ENCODE data around the gene IFTAP. TPM values are rescaled to one million over a fixed set of nuclear protein-coding genes. Genes with fewer than 3 reads are reported as not detected.

IFTAP gene
- total RNA-seq, 1 donor from 2014 or later = 30.9 TPM

DNA sequence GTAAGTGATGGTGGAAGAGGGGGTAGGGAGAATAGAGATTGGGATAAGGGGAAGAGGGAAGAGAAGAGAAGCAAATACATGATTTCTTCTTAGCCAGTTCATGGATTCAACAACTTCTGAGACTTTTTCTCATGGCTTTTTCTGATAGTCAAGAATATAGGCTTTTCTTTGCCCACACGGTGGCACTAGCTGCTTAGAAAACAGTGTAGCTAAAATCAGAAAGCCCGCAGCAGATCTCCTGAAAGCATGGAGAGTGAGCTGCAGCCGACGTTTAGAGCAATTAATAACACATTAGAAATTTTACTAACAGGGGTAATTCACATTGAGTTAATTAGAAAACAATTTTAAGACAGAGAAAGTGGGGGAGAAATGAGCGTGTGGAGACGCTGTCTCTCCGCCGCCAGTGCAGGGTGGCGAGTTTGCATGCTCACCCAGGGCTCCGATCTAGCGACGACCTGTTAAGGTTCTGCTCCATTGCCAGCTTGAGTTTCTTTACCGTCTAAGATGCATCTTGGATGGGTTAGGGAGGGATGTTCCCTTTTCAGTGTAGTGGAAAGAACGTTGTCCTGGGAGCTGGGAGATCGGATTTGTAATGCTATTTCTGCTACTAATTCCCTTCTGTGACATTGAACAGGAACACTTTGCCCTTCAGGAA, 29.8 kb upstream of the IFTAP start:
- H3K36me3 ChIP-seq (ENCODE audit: control insufficient read depth, insufficient read depth, low read length) = no peaks in the 10 kb centered on the region
- no peak for DNase-seq (ENCODE audit: low read depth)
- no peak overlapping the region for H3K4me3 ChIP-seq (ENCODE audit: low read depth, low read length)
- peaks cover 5% of the 10 kb centered on the region for H3K27me3 ChIP-seq (ENCODE audit: control insufficient read depth, insufficient read depth, low read length)
- TF ChIP-seq, protein P1, sequence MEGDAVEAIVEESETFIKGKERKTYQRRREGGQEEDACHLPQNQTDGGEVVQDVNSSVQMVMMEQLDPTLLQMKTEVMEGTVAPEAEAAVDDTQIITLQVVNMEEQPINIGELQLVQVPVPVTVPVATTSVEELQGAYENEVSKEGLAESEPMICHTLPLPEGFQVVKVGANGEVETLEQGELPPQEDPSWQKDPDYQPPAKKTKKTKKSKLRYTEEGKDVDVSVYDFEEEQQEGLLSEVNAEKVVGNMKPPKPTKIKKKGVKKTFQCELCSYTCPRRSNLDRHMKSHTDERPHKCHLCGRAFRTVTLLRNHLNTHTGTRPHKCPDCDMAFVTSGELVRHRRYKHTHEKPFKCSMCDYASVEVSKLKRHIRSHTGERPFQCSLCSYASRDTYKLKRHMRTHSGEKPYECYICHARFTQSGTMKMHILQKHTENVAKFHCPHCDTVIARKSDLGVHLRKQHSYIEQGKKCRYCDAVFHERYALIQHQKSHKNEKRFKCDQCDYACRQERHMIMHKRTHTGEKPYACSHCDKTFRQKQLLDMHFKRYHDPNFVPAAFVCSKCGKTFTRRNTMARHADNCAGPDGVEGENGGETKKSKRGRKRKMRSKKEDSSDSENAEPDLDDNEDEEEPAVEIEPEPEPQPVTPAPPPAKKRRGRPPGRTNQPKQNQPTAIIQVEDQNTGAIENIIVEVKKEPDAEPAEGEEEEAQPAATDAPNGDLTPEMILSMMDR (IDR thresholded peaks at IDR 0.05; ENCODE audit: insufficient read depth, low read length, poor library complexity, severe bottlenecking) = peak; percentile 69

GRCh38 chr11:36565031-36565610, 29.2 kb upstream of the IFTAP start:
- H3K27me3 ChIP-seq (ENCODE audit: control insufficient read depth, insufficient read depth, low read length) = peaks cover 5% of the 10 kb centered on the region
- H3K4me3 ChIP-seq (ENCODE audit: low read depth, low read length) = no peak overlapping the region
- TF ChIP-seq, protein P1 (IDR thresholded peaks at IDR 0.05; ENCODE audit: insufficient read depth, low read length, poor library complexity, severe bottlenecking) = no peak
- no peaks in the 10 kb centered on the region for H3K36me3 ChIP-seq (ENCODE audit: control insufficient read depth, insufficient read depth, low read length)
- DNase-seq (ENCODE audit: low read depth) = no peak

DNA sequence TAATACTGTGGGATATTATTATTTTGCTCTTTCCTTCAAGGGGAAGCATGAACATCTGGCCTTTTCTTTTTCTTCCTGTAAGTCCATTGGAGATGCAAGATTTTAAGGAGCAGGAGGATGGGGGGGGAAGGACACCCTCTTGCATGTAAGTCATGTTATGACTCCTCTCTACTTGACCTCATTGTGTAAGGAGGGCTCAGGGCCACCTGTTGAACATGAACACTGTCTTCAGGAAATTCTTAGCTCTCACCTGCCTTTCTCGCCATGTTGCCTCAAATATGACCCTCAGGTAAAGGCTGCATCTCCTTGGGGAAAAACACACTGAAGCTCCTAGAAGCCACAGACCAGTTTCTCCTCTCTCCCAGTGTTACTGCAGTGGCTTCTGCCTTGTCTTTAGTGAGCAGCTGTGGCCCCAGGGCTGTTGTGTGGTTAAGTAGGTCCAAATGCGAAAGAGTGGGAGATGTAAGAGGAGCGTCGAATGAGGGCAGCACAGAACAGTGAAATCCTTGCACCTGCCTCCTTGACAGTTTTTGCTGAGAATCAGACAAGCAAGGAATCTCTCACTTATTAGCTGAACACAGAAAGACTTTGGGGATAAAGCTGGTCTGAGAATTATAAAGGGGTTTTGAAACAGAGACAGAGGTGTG, 27.8 kb upstream of the IFTAP start:
- no peak overlapping the region for H3K4me3 ChIP-seq (ENCODE audit: low read depth, low read length)
- peaks cover 5% of the 10 kb centered on the region for H3K27me3 ChIP-seq (ENCODE audit: control insufficient read depth, insufficient read depth, low read length)
- H3K36me3 ChIP-seq (ENCODE audit: control insufficient read depth, insufficient read depth, low read length) = no peaks in the 10 kb centered on the region
- TF ChIP-seq, protein P1 (IDR thresholded peaks at IDR 0.05; ENCODE audit: insufficient read depth, low read length, poor library complexity, severe bottlenecking) = no peak
- no peak for DNase-seq (ENCODE audit: low read depth)

- DNase-seq (ENCODE audit: low read depth) = no peak
- Histone ChIP-seq H3K4me3 (ENCODE audit: low read depth, low read length) (no peak within 1 kb of the TSS), H3K36me3 (ENCODE audit: control insufficient read depth, insufficient read depth, low read length) (no peaks in the 10 kb centered on the region), H3K27me3 (ENCODE audit: control insufficient read depth, insufficient read depth, low read length) (peaks cover 5% of the 10 kb centered on the region)
- TF ChIP-seq, protein P1 (IDR thresholded peaks at IDR 0.05; ENCODE audit: insufficient read depth, low read length, poor library complexity, severe bottlenecking) = no peak
Measured at GRCh38 chr11:36567694-36568093, 26.6 kb upstream of the IFTAP start, which contains the start of gene RAG1. Gene RAG1 (plus strand): TSS chr11:36568007. CDS start chr11:36573305, 5,298 bp downstream.

DNA sequence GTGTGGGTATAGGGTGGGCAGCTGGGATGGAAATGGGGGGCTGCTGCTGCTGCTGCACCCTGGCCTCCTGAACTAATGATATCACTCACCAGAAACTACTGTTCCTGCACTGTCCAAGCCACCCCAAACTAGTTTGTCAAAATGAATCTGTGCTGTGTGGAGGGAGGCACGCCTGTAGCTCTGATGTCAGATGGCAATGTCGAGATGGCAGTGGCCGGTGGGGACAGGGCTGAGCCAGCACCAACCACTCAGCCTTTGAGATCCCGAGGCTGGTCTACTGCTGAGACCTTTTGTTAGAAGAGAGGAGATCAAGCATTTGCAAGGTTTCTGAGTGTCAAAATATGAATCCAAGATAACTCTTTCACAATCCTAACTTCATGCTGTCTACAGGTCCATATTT, 25.2 kb upstream of the IFTAP start:
- peaks cover 5% of the 10 kb centered on the region for H3K27me3 ChIP-seq (ENCODE audit: control insufficient read depth, insufficient read depth, low read length)
- TF ChIP-seq, protein P1 (IDR thresholded peaks at IDR 0.05; ENCODE audit: insufficient read depth, low read length, poor library complexity, severe bottlenecking) = no peak

More for the DNA sequence above, 25.2 kb upstream of the IFTAP start:
- Histone ChIP-seq H3K36me3 (ENCODE audit: control insufficient read depth, insufficient read depth, low read length) (no peaks in the 10 kb centered on the region), H3K4me3 (ENCODE audit: low read depth, low read length) (no peak overlapping the region)
- DNase-seq (ENCODE audit: low read depth) = no peak
